Neural cell (in vitro differentiated cells): ENCODE results near the gene SLC12A4. TPM values are rescaled to one million over a fixed set of nuclear protein-coding genes. Genes with fewer than 3 reads are reported as not detected.

Experiments
- H2AFZ ChIP-seq: fragments of 200-600, 300-800 bp; sonication (generic), shearing (Covaris generic); 2 replicates; pipeline ENCODE4 v1.6.0; 2014; ENCODE audit warnings: low read depth, mild to moderate bottlenecking, antibody characterized with exemption, low read length, moderate library complexity
- H3F3A ChIP-seq: fragments of 200-600 bp; shearing (Covaris generic); 2 replicates; pipeline ENCODE4 v1.6.1; 2016; ENCODE audit warnings: mild to moderate bottlenecking, moderate library complexity, mixed read lengths, antibody characterized with exemption, low read length; ENCODE audit not compliant: insufficient read depth, poor library complexity, severe bottlenecking
- H3K27ac ChIP-seq: fragments of 200-600, 300-800 bp; sonication (generic), shearing (Covaris generic); 2 replicates; pipeline ENCODE4 v1.5.1; 2014; ENCODE audit warnings: mild to moderate bottlenecking, low read length, moderate library complexity
- H3K27me3 ChIP-seq: fragments of 300-800, 200-600 bp; sonication (generic), shearing (Covaris generic); 2 replicates; pipeline ENCODE4 v1.6.0; 2014; ENCODE audit warnings: mild to moderate bottlenecking, low read depth, low read length, moderate library complexity; ENCODE audit not compliant: insufficient read depth
- H3K36me3 ChIP-seq: fragments of 300-800, 200-600 bp; sonication (generic), shearing (Covaris generic); 2 replicates; pipeline ENCODE4 v1.5.1; 2014; ENCODE audit warnings: mild to moderate bottlenecking, antibody characterized with exemption, low read length, moderate library complexity; ENCODE audit not compliant: insufficient read depth
- H3K4me2 ChIP-seq: fragments of 300-800, 200-600 bp; sonication (generic), shearing (Covaris generic); 2 replicates; pipeline ENCODE4 v1.6.0; 2014; ENCODE audit warnings: mild to moderate bottlenecking, low read length
- H3K4me3 ChIP-seq: fragments of 300-800, 200-600 bp; sonication (generic), shearing (Covaris generic); 2 replicates; pipeline ENCODE4 v1.5.1; 2014; ENCODE audit warnings: mild to moderate bottlenecking, low read length, moderate library complexity
- H3K79me2 ChIP-seq: fragments of 200-600 bp; shearing (Covaris generic); replicated peaks from 2 replicates; pipeline ENCODE4 v1.6.0; 2014; ENCODE audit warnings: mild to moderate bottlenecking, low read length, moderate library complexity; ENCODE audit not compliant: insufficient read depth
- H3K9ac ChIP-seq: fragments of 300-800, 200-600 bp; sonication (generic), shearing (Covaris generic); 2 replicates; pipeline ENCODE4 v1.6.1; 2016; ENCODE audit warnings: mild to moderate bottlenecking, low read length, mixed read lengths
- H3K9me2 ChIP-seq: fragments of 200-600 bp; shearing (Covaris generic); 2 replicates; pipeline ENCODE4 v1.6.1; 2016; ENCODE audit warnings: mild to moderate bottlenecking, low read length, mixed read lengths; ENCODE audit not compliant: insufficient read depth
- H3K9me3 ChIP-seq: fragments of 200-600, 300-800 bp; sonication (generic), shearing (Covaris generic); 2 replicates; pipeline ENCODE4 v1.6.1; 2016; ENCODE audit warnings: mild to moderate bottlenecking, mixed run types, low read length, moderate library complexity, mixed read lengths
- H4K20me1 ChIP-seq: fragments of 200-600 bp; shearing (Covaris generic); 2 replicates; pipeline ENCODE4 v1.6.1; 2016; ENCODE audit warnings: mild to moderate bottlenecking, mixed run types; ENCODE audit not compliant: insufficient read depth
- EP300 ChIP-seq: fragments of 450-650 bp; conservative IDR thresholded peaks from 2 replicates; pipeline ENCODE4 v1.6.1; 2014; ENCODE audit warnings: antibody characterized with exemption, mild to moderate bottlenecking, moderate library complexity; ENCODE audit not compliant: poor library complexity, severe bottlenecking
- EZH2 ChIP-seq: fragments of 200-600, 300-800 bp; shearing (Covaris generic), sonication (generic); IDR thresholded peaks from 2 replicates; pipeline ENCODE4 v1.6.1; 2014; ENCODE audit warnings: antibody characterized with exemption, low read length, borderline replicate concordance, mild to moderate bottlenecking; ENCODE audit not compliant: insufficient read depth, poor library complexity, severe bottlenecking
- MXI1 ChIP-seq: fragments of 450-650 bp; conservative IDR thresholded peaks from 2 replicates; pipeline ENCODE4 v1.6.1; 2014; ENCODE audit warnings: antibody characterized with exemption, mild to moderate bottlenecking; ENCODE audit not compliant: poor library complexity, severe bottlenecking
- POLR2AphosphoS5 ChIP-seq: IDR thresholded peaks from 2 replicates; pipeline ENCODE4 v1.6.1; 2012
- RAD21 ChIP-seq: fragments of 450-650 bp; conservative IDR thresholded peaks from 2 replicates; pipeline ENCODE4 v1.6.1; 2014; ENCODE audit warnings: antibody characterized with exemption, mild to moderate bottlenecking, moderate library complexity
- SMC3 ChIP-seq: fragments of 450-650 bp; conservative IDR thresholded peaks from 2 replicates; pipeline ENCODE4 v1.6.1; 2014; ENCODE audit warnings: antibody characterized with exemption, mild to moderate bottlenecking, moderate library complexity; ENCODE audit not compliant: poor library complexity
- TAF1 ChIP-seq: IDR thresholded peaks from 2 replicates; pipeline ENCODE4 v1.6.1; 2012; ENCODE audit warnings: low read depth
- polyA plus RNA-seq: library from polyadenylated mRNA; depleted of rRNA; stranded (reverse); fragments of >200 nt; gene quantifications from 2 replicates; pipeline ENCODE4 v1.2.3, GENCODE V29; 2014
- TF ChIP-seq, protein P1 (sequence below): IDR thresholded peaks from 2 replicates; pipeline ENCODE4 v1.6.1; 2012; ENCODE audit warnings: borderline replicate concordance
- TF ChIP-seq, protein P2 (sequence below): fragments of 450-650 bp; IDR thresholded peaks from 2 replicates; pipeline ENCODE4 v1.5.1; 2014; ENCODE audit warnings: antibody characterized with exemption, mild to moderate bottlenecking, moderate library complexity; ENCODE audit not compliant: poor library complexity, severe bottlenecking

SLC12A4 gene
- polyA plus RNA-seq, 1 donor from 2014 or later: 0.11 TPM

DNA sequence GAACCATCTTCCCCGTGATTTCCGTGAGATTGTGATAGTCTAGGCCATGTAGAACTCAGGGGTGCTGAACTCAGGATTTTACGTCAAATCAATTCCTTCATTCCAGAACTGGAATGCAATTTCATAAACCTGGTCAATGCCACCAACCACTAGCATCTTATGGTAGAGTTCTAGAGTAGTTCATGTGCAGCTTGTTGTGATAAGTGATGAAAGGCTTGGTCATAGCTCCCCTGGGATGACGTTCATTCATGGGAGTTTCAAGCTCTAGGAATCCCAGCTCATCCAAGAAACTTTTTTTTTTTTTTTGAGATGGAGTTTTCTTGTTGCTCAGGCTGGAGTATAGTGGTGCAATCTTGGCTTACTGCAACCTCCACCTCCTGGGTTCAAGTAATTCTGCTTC lies 34.6 kb upstream of the SLC12A4 start:
- Histone ChIP-seq H3K79me2 (no peaks in the 10 kb centered on the region), H3K9ac (no peak overlapping the region), H4K20me1 (no peaks in the 10 kb centered on the region), H3K27me3 (no peaks in the 10 kb centered on the region), H3K27ac (no peak overlapping the region), H3K4me3 (no peak overlapping the region), H3K9me3 (no peaks in the 10 kb centered on the region), H3K4me2 (no peak overlapping the region), H3F3A (no peaks in the 10 kb centered on the region), H3K9me2 (no peaks in the 10 kb centered on the region), H3K36me3 (no peaks in the 10 kb centered on the region), H2AFZ (no peak overlapping the region)
- TF ChIP-seq RAD21 (no peak), EZH2 (no peak), TAF1 (no peak), EP300 (no peak), MXI1 (no peak), SMC3 (no peak), POLR2AphosphoS5 (no peak)
- TF ChIP-seq, protein P1, sequence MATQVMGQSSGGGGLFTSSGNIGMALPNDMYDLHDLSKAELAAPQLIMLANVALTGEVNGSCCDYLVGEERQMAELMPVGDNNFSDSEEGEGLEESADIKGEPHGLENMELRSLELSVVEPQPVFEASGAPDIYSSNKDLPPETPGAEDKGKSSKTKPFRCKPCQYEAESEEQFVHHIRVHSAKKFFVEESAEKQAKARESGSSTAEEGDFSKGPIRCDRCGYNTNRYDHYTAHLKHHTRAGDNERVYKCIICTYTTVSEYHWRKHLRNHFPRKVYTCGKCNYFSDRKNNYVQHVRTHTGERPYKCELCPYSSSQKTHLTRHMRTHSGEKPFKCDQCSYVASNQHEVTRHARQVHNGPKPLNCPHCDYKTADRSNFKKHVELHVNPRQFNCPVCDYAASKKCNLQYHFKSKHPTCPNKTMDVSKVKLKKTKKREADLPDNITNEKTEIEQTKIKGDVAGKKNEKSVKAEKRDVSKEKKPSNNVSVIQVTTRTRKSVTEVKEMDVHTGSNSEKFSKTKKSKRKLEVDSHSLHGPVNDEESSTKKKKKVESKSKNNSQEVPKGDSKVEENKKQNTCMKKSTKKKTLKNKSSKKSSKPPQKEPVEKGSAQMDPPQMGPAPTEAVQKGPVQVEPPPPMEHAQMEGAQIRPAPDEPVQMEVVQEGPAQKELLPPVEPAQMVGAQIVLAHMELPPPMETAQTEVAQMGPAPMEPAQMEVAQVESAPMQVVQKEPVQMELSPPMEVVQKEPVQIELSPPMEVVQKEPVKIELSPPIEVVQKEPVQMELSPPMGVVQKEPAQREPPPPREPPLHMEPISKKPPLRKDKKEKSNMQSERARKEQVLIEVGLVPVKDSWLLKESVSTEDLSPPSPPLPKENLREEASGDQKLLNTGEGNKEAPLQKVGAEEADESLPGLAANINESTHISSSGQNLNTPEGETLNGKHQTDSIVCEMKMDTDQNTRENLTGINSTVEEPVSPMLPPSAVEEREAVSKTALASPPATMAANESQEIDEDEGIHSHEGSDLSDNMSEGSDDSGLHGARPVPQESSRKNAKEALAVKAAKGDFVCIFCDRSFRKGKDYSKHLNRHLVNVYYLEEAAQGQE: no peak
- TF ChIP-seq, protein P2, sequence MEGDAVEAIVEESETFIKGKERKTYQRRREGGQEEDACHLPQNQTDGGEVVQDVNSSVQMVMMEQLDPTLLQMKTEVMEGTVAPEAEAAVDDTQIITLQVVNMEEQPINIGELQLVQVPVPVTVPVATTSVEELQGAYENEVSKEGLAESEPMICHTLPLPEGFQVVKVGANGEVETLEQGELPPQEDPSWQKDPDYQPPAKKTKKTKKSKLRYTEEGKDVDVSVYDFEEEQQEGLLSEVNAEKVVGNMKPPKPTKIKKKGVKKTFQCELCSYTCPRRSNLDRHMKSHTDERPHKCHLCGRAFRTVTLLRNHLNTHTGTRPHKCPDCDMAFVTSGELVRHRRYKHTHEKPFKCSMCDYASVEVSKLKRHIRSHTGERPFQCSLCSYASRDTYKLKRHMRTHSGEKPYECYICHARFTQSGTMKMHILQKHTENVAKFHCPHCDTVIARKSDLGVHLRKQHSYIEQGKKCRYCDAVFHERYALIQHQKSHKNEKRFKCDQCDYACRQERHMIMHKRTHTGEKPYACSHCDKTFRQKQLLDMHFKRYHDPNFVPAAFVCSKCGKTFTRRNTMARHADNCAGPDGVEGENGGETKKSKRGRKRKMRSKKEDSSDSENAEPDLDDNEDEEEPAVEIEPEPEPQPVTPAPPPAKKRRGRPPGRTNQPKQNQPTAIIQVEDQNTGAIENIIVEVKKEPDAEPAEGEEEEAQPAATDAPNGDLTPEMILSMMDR: no peak

DNA sequence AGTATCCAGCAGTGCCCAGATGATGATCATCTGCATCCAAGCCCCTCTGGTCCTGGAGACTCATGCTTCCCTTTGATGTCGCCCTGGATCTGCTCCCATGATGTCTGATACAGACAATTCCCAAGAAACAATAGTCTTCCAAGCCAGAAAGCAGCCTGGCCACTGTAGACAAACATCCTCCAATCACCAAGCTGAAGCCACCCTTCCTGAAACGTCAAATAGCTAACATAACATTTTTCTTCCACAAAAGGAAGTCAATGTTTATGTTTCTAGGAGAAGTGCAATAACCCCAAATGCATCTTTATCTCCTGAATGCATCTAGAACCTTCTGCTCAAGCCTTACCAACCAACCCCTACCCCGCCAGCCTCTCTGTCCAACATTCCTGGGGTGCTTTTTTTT lies 32.0 kb upstream of the SLC12A4 start:
- H3K79me2 ChIP-seq: no peaks in the 10 kb centered on the region
- no peaks in the 10 kb centered on the region for H4K20me1 ChIP-seq
- no peak overlapping the region for H3K4me3 ChIP-seq
- H3K4me2 ChIP-seq: no peak overlapping the region
- H3K9me2 ChIP-seq: no peaks in the 10 kb centered on the region
- H3K27me3 ChIP-seq: no peaks in the 10 kb centered on the region
- H3K36me3 ChIP-seq: no peaks in the 10 kb centered on the region
- H3K9me3 ChIP-seq: no peaks in the 10 kb centered on the region
- TF ChIP-seq, protein P1: no peak
- TF ChIP-seq MXI1 (no peak), SMC3 (no peak), EZH2 (no peak), TAF1 (no peak), POLR2AphosphoS5 (no peak), EP300 (no peak), RAD21 (no peak)
- TF ChIP-seq, protein P2: no peak
- H3K27ac ChIP-seq: no peak overlapping the region
- no peak overlapping the region for H3K9ac ChIP-seq
- no peak overlapping the region for H2AFZ ChIP-seq
- H3F3A ChIP-seq: no peaks in the 10 kb centered on the region
